G401 (cell line): ENCODE data around the gene CACNB1. TPM values are rescaled to one million over a fixed set of nuclear protein-coding genes. Genes with fewer than 3 reads are reported as not detected.
A peak's percentile ranks its signal among the peaks of the same experiment; 100 is the strongest.

ENCODE experiments used
- DNase-seq: peaks from one replicate; pipeline ENCODE4 v3.0.0-alpha.2; 2015; ENCODE audit warnings: low spot score
- in situ Hi-C: cut with HindIII; loops from 2 replicates; pipeline ENCODE4 v1.10.0; 2016; ENCODE audit warnings: low sequenced_read_pairs, mixed read lengths
- total RNA-seq: library from RNA; depleted of rRNA; stranded (reverse); fragments of >200 nt; shearing (Covaris generic); gene quantifications from 2 replicates; pipeline ENCODE4 v1.2.3, GENCODE V29; 2014

CACNB1 gene
- total RNA-seq, 1 experiment from 2014 or later: 6.4 TPM

- DNase-seq: peak; percentile 63
- in situ Hi-C loops: no loop called here
Measured at GRCh38 chr17:39209317-39210092, 12.0 kb upstream of the CACNB1 start.

GRCh38 chr17:39208893-39209292, 11.4 kb upstream of the CACNB1 start:
- in situ Hi-C loops: no loop called here

GRCh38 chr17:39208136-39208535, 10.7 kb upstream of the CACNB1 start:
- in situ Hi-C loops: no loop called here
- DNase-seq: no peak

More at GRCh38 chr17:39208893-39209292, 11.4 kb upstream of the CACNB1 start:
- no peak for DNase-seq

GRCh38 chr17:39205112-39205526, 7.7 kb upstream of the CACNB1 start:
- no peak for DNase-seq
- in situ Hi-C loops: no loop called here

- in situ Hi-C loops: no loop called here
- no peak for DNase-seq
Measured at GRCh38 chr17:39204245-39204644, 6.8 kb upstream of the CACNB1 start.

GRCh38 chr17:39200957-39201510, 3.6 kb upstream of the CACNB1 start:
- in situ Hi-C loops: no loop called here

GRCh38 chr17:39200070-39200879, 2.8 kb upstream of the CACNB1 start, which contains the start of gene RPL19:
TSS of gene RPL19 (plus strand) at chr17:39200283. CDS start at chr17:39200345, 62 bp downstream.
- in situ Hi-C loops: no loop called here
- DNase-seq: no peak

More at GRCh38 chr17:39200957-39201510, 3.6 kb upstream of the CACNB1 start:
- no peak for DNase-seq

- in situ Hi-C loops: loop anchor here (25.0 kb wide), 1 partner anchor 137 kb away; no protein-coding TSS in a partner anchor
- DNase-seq: peak; percentile 93
Measured at GRCh38 chr17:39199820-39200069, 2.3 kb upstream of the CACNB1 start.

GRCh38 chr17:39198186-39198566, 707 bp upstream of the CACNB1 start:
- in situ Hi-C loops: loop anchor here (25.0 kb wide), 1 partner anchor 136 kb away; no protein-coding TSS in a partner anchor
- no peak for DNase-seq

- in situ Hi-C loops: loop anchor here (25.0 kb wide), 1 partner anchor 135 kb away; no protein-coding TSS in a partner anchor
- DNase-seq: peak; percentile 35
Measured at GRCh38 chr17:39196808-39197291, 619 bp downstream of the CACNB1 start.

GRCh38 chr17:39196241-39196807, 1.1 kb downstream of the CACNB1 start:
- in situ Hi-C loops: loop anchor here (25.0 kb wide), 1 partner anchor 134 kb away; no protein-coding TSS in a partner anchor
- peak; percentile 21 for DNase-seq

- in situ Hi-C loops: loop anchor here (25.0 kb wide), 1 partner anchor 133 kb away; no protein-coding TSS in a partner anchor
Measured at GRCh38 chr17:39195568-39196160, 1.8 kb downstream of the CACNB1 start.

GRCh38 chr17:39194985-39195524, 2.4 kb downstream of the CACNB1 start:
- DNase-seq: peak; percentile 63
- in situ Hi-C loops: loop anchor here (25.0 kb wide), 1 partner anchor 133 kb away; no protein-coding TSS in a partner anchor

More at GRCh38 chr17:39195568-39196160, 1.8 kb downstream of the CACNB1 start:
- DNase-seq: peak; percentile 46

GRCh38 chr17:39194089-39194984, 3.1 kb downstream of the CACNB1 start:
- DNase-seq: peak; percentile 88
- in situ Hi-C loops: loop anchor here (25.0 kb wide), 1 partner anchor 132 kb away; no protein-coding TSS in a partner anchor

GRCh38 chr17:39193346-39193745, 4.1 kb downstream of the CACNB1 start:
- DNase-seq: no peak
- in situ Hi-C loops: loop anchor here (25.0 kb wide), 1 partner anchor 131 kb away; no protein-coding TSS in a partner anchor

GRCh38 chr17:39192901-39193300, 4.6 kb downstream of the CACNB1 start:
- in situ Hi-C loops: loop anchor here (25.0 kb wide), 1 partner anchor 131 kb away; no protein-coding TSS in a partner anchor
- no peak for DNase-seq
